ENCODE results near the gene NFASC. TPM values are rescaled to one million over a fixed set of nuclear protein-coding genes. Genes with fewer than 3 reads are reported as not detected.
A peak's percentile ranks its signal among the peaks of the same experiment; 100 is the strongest.

Gene NFASC
- total and polyA plus RNA-seq, 12 donors: 4.8 to 76.7 (median 44.8) TPM

DNA sequence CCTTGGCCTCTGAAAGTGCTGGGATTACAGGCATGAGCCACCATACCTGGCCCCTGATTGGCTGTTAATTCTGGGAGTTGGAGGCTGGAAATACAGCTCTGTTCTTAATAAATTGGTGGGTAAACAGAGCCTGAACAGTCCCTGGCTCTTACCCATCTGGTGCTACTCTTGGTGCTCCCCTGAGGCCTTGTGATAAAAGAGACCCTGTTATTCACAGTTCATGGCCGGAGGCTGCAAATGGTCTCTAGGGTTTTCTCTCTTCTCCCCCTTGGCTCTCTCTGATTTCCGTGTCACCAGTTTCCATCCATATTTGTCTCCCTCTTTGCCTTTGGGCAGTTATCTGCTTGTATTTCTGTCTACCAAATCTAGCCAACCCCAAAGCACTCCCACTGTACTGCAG is 17.2 kb downstream of the NFASC start:
- H3K4me1 ChIP-seq (replicated peaks in 1 of 2): peaks cover 0 to 17% of the 10 kb centered on the region in 2 donors

DNA sequence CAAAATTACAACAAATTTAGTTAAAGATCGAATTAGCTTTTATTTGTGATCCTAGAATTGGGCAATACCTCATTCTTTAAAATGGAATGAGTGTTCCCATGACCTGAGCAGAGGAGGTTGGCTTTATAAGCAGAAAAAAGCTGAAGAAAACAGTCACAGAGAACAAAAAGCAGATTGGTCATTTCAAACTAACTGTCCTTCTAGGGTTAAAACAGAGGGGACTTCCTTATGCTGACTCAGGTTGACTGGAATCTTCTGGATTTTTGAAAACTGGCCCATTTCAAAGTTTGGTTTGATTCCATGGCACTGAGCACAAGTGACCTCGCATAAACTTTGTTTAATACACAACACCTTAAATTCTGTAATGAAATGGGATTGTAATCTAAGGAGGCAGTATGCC is 17.6 kb downstream of the NFASC start:
- 38 to 68% (median 59%) methylated on average over 2 of the region's 2 CpGs for WGBS, 4 donors
- Histone ChIP-seq H3K4me1 (replicated peaks in 1 of 2) (peaks cover 0 to 17% of the 10 kb centered on the region in 2 donors), H3K4me3 (no peak overlapping the region), H3K9me3 (replicated peaks in 1 of 3) (no peaks in the 10 kb centered on the region), H3K27me3 (no peaks in the 10 kb centered on the region), H3K36me3 (replicated peaks in 1 of 2) (no peaks in the 10 kb centered on the region), H3K27ac (peak overlapping the region in 3 of 5 donors; percentile 9 to 75 (median 64))
- TF ChIP-seq, protein P1, sequence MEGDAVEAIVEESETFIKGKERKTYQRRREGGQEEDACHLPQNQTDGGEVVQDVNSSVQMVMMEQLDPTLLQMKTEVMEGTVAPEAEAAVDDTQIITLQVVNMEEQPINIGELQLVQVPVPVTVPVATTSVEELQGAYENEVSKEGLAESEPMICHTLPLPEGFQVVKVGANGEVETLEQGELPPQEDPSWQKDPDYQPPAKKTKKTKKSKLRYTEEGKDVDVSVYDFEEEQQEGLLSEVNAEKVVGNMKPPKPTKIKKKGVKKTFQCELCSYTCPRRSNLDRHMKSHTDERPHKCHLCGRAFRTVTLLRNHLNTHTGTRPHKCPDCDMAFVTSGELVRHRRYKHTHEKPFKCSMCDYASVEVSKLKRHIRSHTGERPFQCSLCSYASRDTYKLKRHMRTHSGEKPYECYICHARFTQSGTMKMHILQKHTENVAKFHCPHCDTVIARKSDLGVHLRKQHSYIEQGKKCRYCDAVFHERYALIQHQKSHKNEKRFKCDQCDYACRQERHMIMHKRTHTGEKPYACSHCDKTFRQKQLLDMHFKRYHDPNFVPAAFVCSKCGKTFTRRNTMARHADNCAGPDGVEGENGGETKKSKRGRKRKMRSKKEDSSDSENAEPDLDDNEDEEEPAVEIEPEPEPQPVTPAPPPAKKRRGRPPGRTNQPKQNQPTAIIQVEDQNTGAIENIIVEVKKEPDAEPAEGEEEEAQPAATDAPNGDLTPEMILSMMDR (IDR thresholded peaks at IDR 0.05): no peak
- no peak for TF ChIP-seq POLR2A (IDR thresholded peaks at IDR 0.05)
- intact Hi-C loops (cut with DNase I): no loop called here
- DNase-seq: no peak

More for the DNA sequence above, 17.2 kb downstream of the NFASC start:
- no peak for TF ChIP-seq POLR2A (IDR thresholded peaks at IDR 0.05)
- TF ChIP-seq, protein P1 (IDR thresholded peaks at IDR 0.05): no peak
- Histone ChIP-seq H3K27me3 (no peaks in the 10 kb centered on the region), H3K9me3 (replicated peaks in 1 of 3) (no peaks in the 10 kb centered on the region), H3K27ac (peak overlapping the region in 2 of 5 donors; percentile 64 to 75), H3K4me3 (no peak overlapping the region), H3K36me3 (replicated peaks in 1 of 2) (no peaks in the 10 kb centered on the region)
- WGBS, 4 donors: 65 to 88% (median 79%) methylated on average over 2 of the region's 2 CpGs
- DNase-seq: peak in 1 of 7 donors; percentile 62
- intact Hi-C loops (cut with DNase I): no loop called here

DNA sequence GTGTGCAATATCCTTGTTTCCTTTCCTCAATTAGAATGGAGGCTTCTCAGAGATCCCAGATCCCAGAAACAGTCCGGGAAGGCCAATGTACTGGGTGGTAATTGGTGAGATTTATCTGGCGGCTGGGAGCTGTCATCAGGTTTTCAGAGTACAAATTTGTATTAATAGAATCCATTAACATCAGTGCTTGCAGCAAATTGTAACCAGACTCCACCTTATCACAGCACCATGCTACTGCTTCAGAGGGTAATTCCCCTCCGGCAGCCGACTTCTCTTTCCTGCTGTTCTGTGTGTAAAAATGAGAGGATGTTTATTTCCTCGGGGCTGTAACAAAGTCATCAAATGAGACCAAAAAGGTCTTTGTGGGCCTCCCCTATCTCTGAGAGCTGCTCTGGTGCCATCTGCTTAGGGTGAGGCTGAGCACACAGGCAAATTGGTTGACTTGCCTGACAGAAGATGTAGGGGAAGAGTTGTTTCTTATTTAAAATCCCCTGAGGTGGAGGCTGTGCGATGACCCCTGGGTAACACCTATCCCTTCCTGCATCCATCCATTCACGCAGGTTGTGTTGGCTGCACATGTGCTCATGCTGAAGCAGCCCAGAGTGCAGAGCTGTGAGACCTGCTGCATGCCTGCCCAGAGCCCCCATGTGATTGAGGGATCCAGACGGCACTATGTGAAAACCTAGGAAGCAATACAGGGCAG is 19.2 kb downstream of the NFASC start:
- H3K4me1 ChIP-seq (replicated peaks in 1 of 2): peaks cover 0 to 21% of the 10 kb centered on the region in 2 donors
- H3K9me3 ChIP-seq (replicated peaks in 1 of 3): no peaks in the 10 kb centered on the region
- no peaks in the 10 kb centered on the region for H3K36me3 ChIP-seq (replicated peaks in 1 of 2)
- H3K27ac ChIP-seq: peak overlapping the region in 2 of 5 donors; percentile 61 to 75
- DNase-seq: peak in 1 of 7 donors; percentile 76
- intact Hi-C loops (cut with DNase I): no loop called here
- no peak for TF ChIP-seq POLR2A (IDR thresholded peaks at IDR 0.05)
- TF ChIP-seq, protein P1 (IDR thresholded peaks at IDR 0.05): no peak
- 59 to 67% (median 62%) methylated on average over 8 of the region's 8 CpGs for WGBS, 4 donors
- no peak overlapping the region for H3K4me3 ChIP-seq
- no peaks in the 10 kb centered on the region for H3K27me3 ChIP-seq

DNA sequence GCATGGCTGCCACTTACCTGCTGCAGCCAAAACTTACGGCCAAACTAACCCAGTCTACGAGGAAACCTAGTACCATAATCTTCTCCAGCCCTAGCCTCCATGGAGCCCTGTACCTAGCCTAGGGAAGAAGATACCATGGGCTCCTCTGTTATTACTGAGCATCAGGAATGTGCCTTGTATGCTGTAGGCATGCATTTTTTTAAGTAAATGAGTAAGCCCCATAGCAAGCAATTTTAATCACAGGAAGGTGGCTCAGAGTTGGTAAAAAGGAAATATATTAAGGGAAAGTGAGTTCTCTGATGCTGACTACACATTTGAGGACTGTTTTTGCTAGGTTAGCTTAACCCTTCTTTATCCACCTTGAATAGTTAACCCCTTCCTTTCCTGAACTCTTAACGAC is 21.2 kb downstream of the NFASC start:
- Histone ChIP-seq H3K27ac (no peak overlapping the region), H3K4me1 (replicated peaks in 1 of 2) (peaks cover 0 to 21% of the 10 kb centered on the region in 2 donors), H3K36me3 (replicated peaks in 1 of 2) (no peaks in the 10 kb centered on the region), H3K27me3 (no peaks in the 10 kb centered on the region), H3K4me3 (no peak overlapping the region), H3K9me3 (replicated peaks in 1 of 3) (no peaks in the 10 kb centered on the region)
- 78 to 91% (median 89%) methylated on average over 3 of the region's 3 CpGs for WGBS, 4 donors
- DNase-seq: no peak
- intact Hi-C loops (cut with DNase I): no loop called here
- TF ChIP-seq, protein P1 (IDR thresholded peaks at IDR 0.05): no peak

Measured in adrenal gland (tissue), 12 donors.